NCI-H446 (cell line): ENCODE data around the gene NFIB.

Source experiments
- DNase-seq, 2 experiments: peaks; one replicate each; lab custom pipeline; 2025; lab: John Stamatoyannopoulos, UW

Gene NFIB

GRCh38 chr9:14075218-14075617, 238.7 kb downstream of the NFIB start:
- DNase-seq = no peak

GRCh38 chr9:14072850-14073249, 241.1 kb downstream of the NFIB start:
- no peak for DNase-seq

GRCh38 chr9:14071484-14071883, 242.5 kb downstream of the NFIB start:
- DNase-seq = peak in 1 of 2 experiments; percentile 77

- DNase-seq = no peak
These were observed 245.3 kb downstream of the NFIB start for GRCh38 chr9:14068690-14069089.

GRCh38 chr9:14066831-14067230, 247.1 kb downstream of the NFIB start:
- DNase-seq = no peak

GRCh38 chr9:14066032-14066431, 247.9 kb downstream of the NFIB start:
- no peak for DNase-seq

GRCh38 chr9:14064940-14065339, 249.0 kb downstream of the NFIB start:
- no peak for DNase-seq

- DNase-seq = no peak
These were observed 250.2 kb downstream of the NFIB start for GRCh38 chr9:14063756-14064155.

- DNase-seq = no peak
These were observed 251.2 kb downstream of the NFIB start for GRCh38 chr9:14062586-14063221.

- no peak for DNase-seq
These were observed 251.9 kb downstream of the NFIB start for GRCh38 chr9:14061936-14062585.

GRCh38 chr9:14058325-14058688, 255.6 kb downstream of the NFIB start:
- peak; percentile 92 to 93 for DNase-seq

GRCh38 chr9:14057368-14058324, 256.3 kb downstream of the NFIB start:
- peak; percentile 91 to 92 for DNase-seq

GRCh38 chr9:14056316-14056861, 257.6 kb downstream of the NFIB start:
- DNase-seq = no peak

- DNase-seq = no peak
These were observed 259.8 kb downstream of the NFIB start for GRCh38 chr9:14054096-14054495.

- no peak for DNase-seq
These were observed 261.6 kb downstream of the NFIB start for GRCh38 chr9:14052359-14052758.

- DNase-seq = no peak
These were observed 262.5 kb downstream of the NFIB start for GRCh38 chr9:14051419-14051818.

- DNase-seq = peak in 1 of 2 experiments; percentile 70
These were observed 270.5 kb downstream of the NFIB start for GRCh38 chr9:14043483-14043882.

- no peak for DNase-seq
These were observed 276.6 kb downstream of the NFIB start for GRCh38 chr9:14037331-14037730.

GRCh38 chr9:14033067-14033466, 280.9 kb downstream of the NFIB start:
- DNase-seq = no peak
